K562 (cell line): Measurements from ENCODE around the gene PRKG1. TPM values are rescaled to one million over a fixed set of nuclear protein-coding genes. Genes with fewer than 3 reads are reported as not detected.

Experiments
- ATAC-seq: fragments of 200-7000 bp; cut with Tn5 transposase; 3 replicates; pipeline ENCODE4 v1.9.1; 2020; ENCODE audit warnings: moderate library complexity
- BruUV-seq: library from RNA; stranded (reverse); fragments of 400-500 nt; replicated peaks from 2 replicates; lab custom pipeline; 2021; lab: Mats Ljungman, UMichigan
- CTCF ChIA-PET: fragments of 300-600 bp; formaldehyde crosslinking; extraction: SDS; loops from one replicate; lab custom pipeline; 2021; ENCODE audit warnings: low intra/inter-chr PET ratio; lab: Yijun Ruan, JAX
- POLR2A ChIA-PET: fragments of 300-600, 350-650 bp; sonication (Branson Sonifier 250); formaldehyde crosslinking; extraction: SDS; loops from one replicate; lab custom pipeline; 2021; ENCODE audit warnings: antibody characterized with exemption, inconsistent platforms; lab: Yijun Ruan, JAX
- DNase-seq, 4 experiments: peaks; one replicate each; pipeline versions ENCODE4 v3.0.0 to v3.0.0-alpha.2; 2011 to 2018; ENCODE audit warnings: low spot score in 3 of 4, mixed read lengths in 3 of 4; ENCODE audit errors: extremely low read depth in 1 of 4
- FAIRE-seq: peaks from 2 replicates; lab custom pipeline; 2011; peaks lifted over from hg19 to GRCh38; lab: Jason Lieb, UNC
- H2AFZ ChIP-seq: 2 replicates; pipeline ENCODE4 v1.6.0; 2011; ENCODE audit warnings: low read depth, low read length, control low read depth, inconsistent platforms
- H3K27ac ChIP-seq: fragments of 200-600 bp; 3 replicates; pipeline ENCODE4 v1.8.0; 2011; ENCODE audit warnings: low read depth, mild to moderate bottlenecking, control low read depth, inconsistent platforms, low read length, moderate library complexity, mixed read lengths; ENCODE audit errors: extremely low read depth
- H3K27me3 ChIP-seq, 2 experiments: fragments of 300-600 bp in 1 of 2; 2 replicates in 1 of 2; 3 replicates in 1 of 2; pipeline versions ENCODE4 v1.6.0 to v1.8.0; 2011; ENCODE audit warnings: inconsistent platforms in 2 of 2, low read length in 2 of 2, mild to moderate bottlenecking in 1 of 2, mixed read lengths in 1 of 2, moderate library complexity in 1 of 2; ENCODE audit not compliant: control insufficient read depth in 2 of 2, insufficient read depth in 2 of 2
- H3K36me3 ChIP-seq: fragments of 300-600 bp; 3 replicates; pipeline ENCODE4 v1.8.0; 2011; ENCODE audit warnings: mild to moderate bottlenecking, low read length, inconsistent platforms; ENCODE audit not compliant: control insufficient read depth, insufficient read depth
- H3K4me1 ChIP-seq, 2 experiments: fragments of 200-600 bp in 1 of 2; replicated peaks in 1 of 2; 2 replicates in 1 of 2; 3 replicates in 1 of 2; pipeline versions ENCODE4 v1.5.1 to v1.8.0; 2011; ENCODE audit warnings: inconsistent platforms in 2 of 2, low read length in 2 of 2, mild to moderate bottlenecking in 1 of 2, mixed read lengths in 1 of 2, moderate library complexity in 1 of 2; ENCODE audit not compliant: control insufficient read depth in 2 of 2, insufficient read depth in 2 of 2
- H3K4me2 ChIP-seq: 2 replicates; pipeline ENCODE4 v1.6.1; 2011; ENCODE audit warnings: low read length, control low read depth, inconsistent platforms, mixed read lengths; ENCODE audit not compliant: insufficient read depth
- H3K4me3 ChIP-seq: fragments of 200-600 bp; sonication (generic), shearing (Covaris generic); 2 replicates; pipeline ENCODE4 v1.5.1; 2016; ENCODE audit warnings: control low read depth, inconsistent platforms
- H3K79me2 ChIP-seq: fragments of 200-600 bp; 3 replicates; pipeline ENCODE4 v1.8.0; 2011; ENCODE audit warnings: low read length, inconsistent platforms; ENCODE audit not compliant: control insufficient read depth, insufficient read depth
- H3K9ac ChIP-seq, 2 experiments: 2 replicates each; pipeline versions ENCODE4 v1.6.0 to v1.6.1; 2011; ENCODE audit warnings: low read depth in 2 of 2, low read length in 2 of 2, control low read depth in 1 of 2, inconsistent platforms in 1 of 2, mild to moderate bottlenecking in 1 of 2, mixed read lengths in 1 of 2; ENCODE audit not compliant: insufficient read depth in 1 of 2
- H3K9me1 ChIP-seq: one replicate; pipeline ENCODE4 v1.6.0; 2011; ENCODE audit warnings: inconsistent platforms, mild to moderate bottlenecking, low read length, moderate library complexity; ENCODE audit not compliant: control insufficient read depth, insufficient read depth
- H3K9me3 ChIP-seq: replicated peaks from 2 replicates; pipeline ENCODE4 v1.5.1; 2011; ENCODE audit warnings: low read depth, low read length, inconsistent platforms; ENCODE audit not compliant: control insufficient read depth, insufficient read depth
- H4K20me1 ChIP-seq: replicated peaks from 2 replicates; pipeline ENCODE4 v1.6.1; 2011; ENCODE audit warnings: low read length, inconsistent platforms, mixed read lengths; ENCODE audit not compliant: control insufficient read depth, insufficient read depth
- E4F1 ChIP-seq: fragments of 250-450 bp; sonication (Bioruptor Pico); IDR thresholded peaks from 2 replicates; pipeline ENCODE4 v1.5.0; 2021; ENCODE audit warnings: mild to moderate bottlenecking, borderline replicate concordance
- MAFK ChIP-seq: IDR thresholded peaks from 2 replicates; pipeline ENCODE4 v1.6.1; 2011; ENCODE audit warnings: low read length, improper control_type of control experiment
- MLLT1 ChIP-seq, 2 experiments: fragments of 450-650 bp; IDR thresholded peaks; 2 replicates each; pipeline ENCODE4 v1.6.1; 2016
- RFX7 ChIP-seq: fragments of 250-450 bp; sonication (Bioruptor Pico); IDR thresholded peaks from 2 replicates; pipeline ENCODE4 v1.5.1; 2021; ENCODE audit warnings: mild to moderate bottlenecking
- TCF7L2 ChIP-seq: fragments of 150-350 bp; IDR thresholded peaks from 2 replicates; pipeline ENCODE4 v1.6.1; 2016; ENCODE audit warnings: low read depth, mild to moderate bottlenecking, low read length, moderate library complexity
- XRCC5 ChIP-seq: fragments of 200-400 bp; formaldehyde crosslinking; IDR thresholded peaks from 2 replicates; pipeline ENCODE4 v1.6.1; 2017; ENCODE audit warnings: low read depth, mild to moderate bottlenecking, low read length
- WGBS: fragments of 100-300 bp; shearing (Covaris generic); methylation state at CpG from one replicate; pipeline ENCODE4 v1.1.6; 2016; ENCODE audit warnings: low coverage, mixed read lengths; ENCODE audit not compliant: insufficient coverage; ENCODE audit errors: missing lambda C conversion rate; 5-methylcytosine and 5-hydroxymethylcytosine counted together
- in situ Hi-C: fragments of 300-500 bp; cut with MboI; formaldehyde crosslinking; loops from 4 replicates; pipeline ENCODE4 v1.15.0; 2018; ENCODE audit warnings: inconsistent platforms, mixed read lengths
- intact Hi-C: fragments of 100-400 bp; cut with micrococcal nuclease; formaldehyde crosslinking; loops from 2 replicates; pipeline ENCODE4 v1.14.2; 2022
- polyA plus RNA-seq, 8 experiments: library from polyadenylated mRNA; depleted of rRNA in 4 of 8; stranded (reverse) in 5 of 8; unstranded in 3 of 8; fragments of >200 nt; fragmentation: Nextera tagmentation in 2 of 8; fragmentation: Illumina TruSeq in 1 of 8; extraction: Ambion mirVana in 2 of 8; extraction: Trizol in 1 of 8; gene quantifications; 2 replicates each; pipeline versions ENCODE4 v1.2.1 to v1.2.3, GENCODE V29; 2011 to 2014; ENCODE audit warnings: inconsistent platforms in 1 of 8, missing spikeins in 1 of 8
- total RNA-seq, 7 experiments: library from RNA; depleted of rRNA in 6 of 7; stranded (reverse); fragments of >200 nt in 6 of 7; fragmentation: Illumina TruSeq in 2 of 7; extraction: Trizol in 2 of 7; gene quantifications; 2 replicates each; pipeline versions ENCODE4 v1.2.1 to v1.2.3, GENCODE V29; 2011 to 2021; ENCODE audit warnings: low replicate concordance in 1 of 7

PRKG1 gene
- total and polyA plus RNA-seq, 9 of the 15 experiments (the other 6 are each of a cell fraction or from before 2014, with no cell fraction given): 0.22 TPM; not detected in 8

GRCh38 chr10:52258799-52259425 is 1184.6 kb downstream of the PRKG1 start:
- Histone ChIP-seq H3K4me3 (no peak overlapping the region), H4K20me1 (no peaks in the 10 kb centered on the region), H3K9ac (no peak overlapping the region), H3K79me2 (no peaks in the 10 kb centered on the region), H3K27ac (no peak overlapping the region), H3K9me1 (no peaks in the 10 kb centered on the region), H3K4me2 (no peak overlapping the region), H3K27me3 (no peaks in the 10 kb centered on the region), H3K4me1 (no peaks in the 10 kb centered on the region), H3K36me3 (no peaks in the 10 kb centered on the region), H2AFZ (no peak overlapping the region), H3K9me3 (no peaks in the 10 kb centered on the region)
- DNase-seq: no peak
- no peak for FAIRE-seq
- ChIA-PET POLR2A (no interaction called here), CTCF (no interaction called here)
- ATAC-seq: no peak
- no TSS peak for BruUV-seq
- no peak for TF ChIP-seq MLLT1 (IDR thresholded peaks at IDR 0.05)
- no peak for TF ChIP-seq XRCC5
- no peak for TF ChIP-seq E4F1 (CRISPR knock-in tag)
- TF ChIP-seq TCF7L2: no peak
- TF ChIP-seq RFX7 (CRISPR knock-in tag): no peak
- TF ChIP-seq MAFK: no peak
- intact Hi-C loops: no loop called here
- in situ Hi-C loops: no loop called here
- 5% methylated on average over 1 of the region's 1 CpG for WGBS
